ENCODE measurements around the gene GLS.
"Not testable (repeated sequence)": the region's sequence is repeated elsewhere in the genome, so short reads cannot be mapped to it uniquely, and the experiment has no call there.

The GLS gene

GRCh38 chr2:190880378-190881083 lies at the start of gene GLS:
Gene GLS (plus strand): TSS chr2:190880821. CDS start chr2:190881085, 264 bp downstream.
- peak; percentile 96 for DNase-seq

GRCh38 chr2:190831941-190832340 lies 48.7 kb upstream of the GLS start:
- no peak for DNase-seq

GRCh38 chr2:190834890-190835208 lies 45.8 kb upstream of the GLS start:
- no peak for DNase-seq

GRCh38 chr2:190835303-190835930 lies 45.2 kb upstream of the GLS start:
- DNase-seq: no peak

GRCh38 chr2:190836767-190837166 lies 43.9 kb upstream of the GLS start:
- no peak for DNase-seq

GRCh38 chr2:190837420-190837819 lies 43.2 kb upstream of the GLS start:
- no peak for DNase-seq

- DNase-seq: no peak
Observed at GRCh38 chr2:190837952-190838361, 42.7 kb upstream of the GLS start.

- DNase-seq: no peak
Observed at GRCh38 chr2:190838492-190838910, 42.1 kb upstream of the GLS start.

- no peak for DNase-seq
Observed at GRCh38 chr2:190840569-190841172, 40.0 kb upstream of the GLS start.

- no peak for DNase-seq
Observed at GRCh38 chr2:190841707-190842505, 38.7 kb upstream of the GLS start.

GRCh38 chr2:190842606-190843104 lies 38.0 kb upstream of the GLS start:
- no peak for DNase-seq

GRCh38 chr2:190843890-190844699 lies 36.5 kb upstream of the GLS start:
- DNase-seq: peak; percentile 53

GRCh38 chr2:190844700-190845401 lies 35.8 kb upstream of the GLS start:
- no peak for DNase-seq

- no peak for DNase-seq
Observed at GRCh38 chr2:190846746-190847145, 33.9 kb upstream of the GLS start.

GRCh38 chr2:190847504-190848081 lies 33.0 kb upstream of the GLS start:
- DNase-seq: no peak

- DNase-seq: no peak
Observed at GRCh38 chr2:190849774-190850173, 30.8 kb upstream of the GLS start.

GRCh38 chr2:190853022-190853421 lies 27.6 kb upstream of the GLS start:
- not testable (repeated sequence) for DNase-seq

- no peak for DNase-seq
Observed at GRCh38 chr2:190853531-190854383, 26.9 kb upstream of the GLS start.

GRCh38 chr2:190854726-190855125 lies 25.9 kb upstream of the GLS start:
- no peak for DNase-seq

- DNase-seq: no peak
Observed at GRCh38 chr2:190855245-190855644, 25.4 kb upstream of the GLS start.

Data from activated naive CD4-positive, alpha-beta T cell treated with Interleukin-2 at 50 U/mL for 16 hours (primary cell).